GM18508 (cell line): Measurements from ENCODE around the gene DDX10.

Source experiments
- ATAC-seq: cut with Tn5 transposase; IDR thresholded peaks from one replicate; pipeline ENCODE4 v1.9.1; 2021; ENCODE audit warnings: moderate number of reproducible peaks; ENCODE audit not compliant: insufficient read depth, unreplicated experiment

Gene DDX10

GRCh38 chr11:108891909-108892511, 227.1 kb downstream of the DDX10 start:
- ATAC-seq = no peak

GRCh38 chr11:108895579-108896480, 231.0 kb downstream of the DDX10 start:
- peak; percentile 77 for ATAC-seq

GRCh38 chr11:108897071-108897481, 232.2 kb downstream of the DDX10 start:
- ATAC-seq = no peak

- ATAC-seq = no peak
Measured at GRCh38 chr11:108897916-108898315, 233.0 kb downstream of the DDX10 start.

GRCh38 chr11:108901359-108901758, 236.5 kb downstream of the DDX10 start:
- no peak for ATAC-seq

GRCh38 chr11:108902027-108902469, 237.2 kb downstream of the DDX10 start:
- ATAC-seq = no peak

GRCh38 chr11:108904480-108904879, 239.6 kb downstream of the DDX10 start:
- ATAC-seq = no peak

GRCh38 chr11:108906329-108906728, 241.5 kb downstream of the DDX10 start:
- no peak for ATAC-seq

GRCh38 chr11:108906826-108907225, 242.0 kb downstream of the DDX10 start:
- ATAC-seq = no peak

- no peak for ATAC-seq
Measured at GRCh38 chr11:108909041-108909440, 244.2 kb downstream of the DDX10 start.

GRCh38 chr11:108909921-108910320, 245.1 kb downstream of the DDX10 start:
- ATAC-seq = no peak

- no peak for ATAC-seq
Measured at GRCh38 chr11:108912581-108912980, 247.7 kb downstream of the DDX10 start.

- no peak for ATAC-seq
Measured at GRCh38 chr11:108913204-108913603, 248.3 kb downstream of the DDX10 start.

- no peak for ATAC-seq
Measured at GRCh38 chr11:108914211-108914610, 249.3 kb downstream of the DDX10 start.

GRCh38 chr11:108914981-108915380, 250.1 kb downstream of the DDX10 start:
- no peak for ATAC-seq

GRCh38 chr11:108915666-108916065, 250.8 kb downstream of the DDX10 start:
- no peak for ATAC-seq

GRCh38 chr11:108916290-108916689, 251.4 kb downstream of the DDX10 start:
- no peak for ATAC-seq

- ATAC-seq = no peak
Measured at GRCh38 chr11:108916935-108917334, 252.1 kb downstream of the DDX10 start.

- no peak for ATAC-seq
Measured at GRCh38 chr11:108921211-108921610, 256.3 kb downstream of the DDX10 start.

- ATAC-seq = no peak
Measured at GRCh38 chr11:108922241-108922640, 257.4 kb downstream of the DDX10 start.

- ATAC-seq = no peak
Measured at GRCh38 chr11:108923413-108923812, 258.5 kb downstream of the DDX10 start.
